H9 (cell line): Measurements from ENCODE around the gene ERAP2. TPM values are rescaled to one million over a fixed set of nuclear protein-coding genes. Genes with fewer than 3 reads are reported as not detected.

Experiments used
- DNase-seq: peaks from one replicate; pipeline ENCODE4 v3.0.0-alpha.2; 2017
- H2AFZ ChIP-seq: one replicate; pipeline ENCODE4 v1.6.1; 2013; ENCODE audit warnings: mild to moderate bottlenecking, low read length, control low read depth, moderate library complexity
- H2AK5ac ChIP-seq: 2 replicates; pipeline ENCODE4 v1.6.1; 2013; ENCODE audit warnings: low read length, control low read depth, mixed read lengths; ENCODE audit not compliant: insufficient read length
- H2BK120ac ChIP-seq: one replicate; pipeline ENCODE4 v1.6.1; 2013; ENCODE audit warnings: low read depth, mild to moderate bottlenecking, low read length, control low read depth, inconsistent platforms; ENCODE audit not compliant: poor library complexity, severe bottlenecking
- H2BK12ac ChIP-seq: 2 replicates; pipeline ENCODE4 v1.6.1; 2013; ENCODE audit warnings: low read length, control low read depth, mixed read lengths, low read depth; ENCODE audit not compliant: insufficient read length
- H2BK15ac ChIP-seq: 2 replicates; pipeline ENCODE4 v1.6.1; 2013; ENCODE audit warnings: low read depth, low read length, control low read depth
- H2BK20ac ChIP-seq: one replicate; pipeline ENCODE4 v1.6.1; 2013; ENCODE audit warnings: low read depth, mild to moderate bottlenecking, low read length, control low read depth, inconsistent platforms; ENCODE audit not compliant: poor library complexity, severe bottlenecking
- H2BK5ac ChIP-seq: 2 replicates; pipeline ENCODE4 v1.6.1; 2013; ENCODE audit warnings: low read length, control low read depth, mixed read lengths; ENCODE audit not compliant: insufficient read length
- H3K14ac ChIP-seq: 2 replicates; pipeline ENCODE4 v1.6.1; 2013; ENCODE audit warnings: low read length, control low read depth; ENCODE audit not compliant: insufficient read depth
- H3K18ac ChIP-seq: 2 replicates; pipeline ENCODE4 v1.6.1; 2013; ENCODE audit warnings: low read depth, mild to moderate bottlenecking, mixed read lengths, low read length, control low read depth; ENCODE audit not compliant: insufficient read length
- H3K23ac ChIP-seq: 2 replicates; pipeline ENCODE4 v1.6.1; 2013; ENCODE audit warnings: low read length, control low read depth, mixed read lengths, low read depth; ENCODE audit not compliant: insufficient read length
- H3K23me2 ChIP-seq: 2 replicates; pipeline ENCODE4 v1.6.1; 2013; ENCODE audit warnings: low read depth, mild to moderate bottlenecking, mixed read lengths, low read length, control low read depth; ENCODE audit not compliant: insufficient read length, poor library complexity, severe bottlenecking
- H3K27ac ChIP-seq: 2 replicates; pipeline ENCODE4 v1.5.1; 2013; ENCODE audit warnings: low read length, control low read depth, mixed read lengths, low read depth; ENCODE audit not compliant: insufficient read length
- H3K27me3 ChIP-seq: 2 replicates; pipeline ENCODE4 v1.6.1; 2013; ENCODE audit warnings: low read length, control low read depth, inconsistent platforms; ENCODE audit not compliant: insufficient read depth
- H3K4ac ChIP-seq: 2 replicates; pipeline ENCODE4 v1.6.1; 2013; ENCODE audit warnings: low read depth, mild to moderate bottlenecking, control low read depth, inconsistent platforms, low read length, moderate library complexity
- H3K4me1 ChIP-seq: 2 replicates; pipeline ENCODE4 v1.6.1; 2013; ENCODE audit warnings: low read length, control low read depth, inconsistent platforms; ENCODE audit not compliant: insufficient read depth
- H3K4me2 ChIP-seq: 2 replicates; pipeline ENCODE4 v1.6.1; 2013; ENCODE audit warnings: low read length, control low read depth, mixed read lengths; ENCODE audit not compliant: insufficient read length, insufficient read depth
- H3K56ac ChIP-seq: 2 replicates; pipeline ENCODE4 v1.6.1; 2013; ENCODE audit warnings: low read depth, mild to moderate bottlenecking, mixed read lengths, low read length, control low read depth; ENCODE audit not compliant: insufficient read length
- H3K79me1 ChIP-seq: 2 replicates; pipeline ENCODE4 v1.6.1; 2013; ENCODE audit warnings: low read depth, mild to moderate bottlenecking, moderate library complexity, low read length, control low read depth, inconsistent platforms; ENCODE audit not compliant: insufficient read depth, poor library complexity, severe bottlenecking
- H3K79me2 ChIP-seq: 2 replicates; pipeline ENCODE4 v1.6.1; 2013; ENCODE audit warnings: low read length, control low read depth, inconsistent platforms; ENCODE audit not compliant: insufficient read depth
- H3K9ac ChIP-seq: 2 replicates; pipeline ENCODE4 v1.6.1; 2013; ENCODE audit warnings: low read length, control low read depth, mixed read lengths; ENCODE audit not compliant: insufficient read length; ENCODE audit errors: extremely low read depth
- H3K9me3 ChIP-seq: one replicate; pipeline ENCODE4 v1.6.1; 2013; ENCODE audit warnings: low read depth, low read length, inconsistent platforms; ENCODE audit not compliant: control insufficient read depth
- H3T11ph ChIP-seq: one replicate; pipeline ENCODE4 v1.6.1; 2013; ENCODE audit warnings: mild to moderate bottlenecking, low read length, control low read depth, inconsistent platforms
- H4K20me1 ChIP-seq: one replicate; pipeline ENCODE4 v1.6.1; 2013; ENCODE audit not compliant: control insufficient read depth, insufficient read length, insufficient read depth
- H4K5ac ChIP-seq: 2 replicates; pipeline ENCODE4 v1.6.1; 2013; ENCODE audit warnings: low read depth, mild to moderate bottlenecking, mixed read lengths, low read length, control low read depth; ENCODE audit not compliant: insufficient read length
- H4K8ac ChIP-seq: replicated peaks from 2 replicates; pipeline ENCODE4 v1.6.1; 2013; ENCODE audit warnings: low read length, control low read depth, mixed read lengths, low read depth; ENCODE audit not compliant: insufficient read length
- H4K91ac ChIP-seq: 2 replicates; pipeline ENCODE4 v1.6.1; 2013; ENCODE audit warnings: low read depth, mild to moderate bottlenecking, moderate library complexity, mixed read lengths, low read length, control low read depth; ENCODE audit not compliant: insufficient read length
- H3K27ac Mint-ChIP-seq, 3 experiments: 2 replicates in 2 of 3; 3 replicates in 1 of 3; pipeline ENCODE4 v1.8.0; 2020 to 2021; ENCODE audit warnings: mixed read lengths in 3 of 3, mild to moderate bottlenecking in 1 of 3, moderate library complexity in 1 of 3
- H3K27me3 Mint-ChIP-seq: 2 replicates; pipeline ENCODE4 v1.8.0; 2021; ENCODE audit warnings: low read depth, mild to moderate bottlenecking, moderate library complexity, mixed read lengths
- H3K36me3 Mint-ChIP-seq, 3 experiments: 2 replicates in 2 of 3; 3 replicates in 1 of 3; pipeline ENCODE4 v1.8.0; 2020 to 2021; ENCODE audit warnings: low read depth in 3 of 3, mixed read lengths in 3 of 3; ENCODE audit not compliant: insufficient read depth in 1 of 3
- H3K4me1 Mint-ChIP-seq, 2 experiments: 2 replicates each; pipeline ENCODE4 v1.8.0; 2020; ENCODE audit warnings: mixed read lengths in 2 of 2
- H3K4me3 Mint-ChIP-seq, 2 experiments: 2 replicates in 1 of 2; 3 replicates in 1 of 2; pipeline ENCODE4 v1.8.0; 2020 to 2021; ENCODE audit warnings: mild to moderate bottlenecking in 2 of 2, mixed read lengths in 2 of 2, moderate library complexity in 1 of 2
- H3K9me3 Mint-ChIP-seq, 2 experiments: 2 replicates in 1 of 2; 3 replicates in 1 of 2; pipeline ENCODE4 v1.8.0; 2020; ENCODE audit warnings: mild to moderate bottlenecking in 2 of 2, mixed read lengths in 2 of 2, moderate library complexity in 1 of 2
- CTCF ChIP-seq: fragments of 200-600 bp; sonication (generic); conservative IDR thresholded peaks from 3 replicates; pipeline ENCODE4 v1.8.0; 2021; ENCODE audit warnings: antibody characterized with exemption, mild to moderate bottlenecking
- WGBS: extraction: QIAGEN DNeasy Blood & Tissue Kit; methylation state at CpG from one replicate; pipeline ENCODE4 v1.1.7; 2013; ENCODE audit warnings: missing lambda C conversion rate, low lambda C conversion rate, mixed read lengths; ENCODE audit not compliant: insufficient read length; ENCODE audit errors: extremely low coverage; 5-methylcytosine and 5-hydroxymethylcytosine counted together
- total RNA-seq: library from RNA; stranded (reverse); gene quantifications from 2 replicates; pipeline ENCODE4 v1.2.1, GENCODE V29; 2021

The ERAP2 gene
- total RNA-seq, 1 experiment from 2014 or later = 0.09 TPM

- no peak overlapping the region for H2BK15ac ChIP-seq
- H3K79me2 ChIP-seq = no peaks in the 10 kb centered on the region
- H3K4ac ChIP-seq = no peak overlapping the region
- H4K91ac ChIP-seq = no peak overlapping the region
- H2BK120ac ChIP-seq = no peak overlapping the region
- H3K14ac ChIP-seq = no peak overlapping the region
- H3T11ph ChIP-seq = no peak overlapping the region
- no peak for TF ChIP-seq CTCF
- H3K36me3 Mint-ChIP-seq = no peaks in the 10 kb centered on the region
- no peaks in the 10 kb centered on the region for H3K9me3 ChIP-seq
- no peak overlapping the region for H3K56ac ChIP-seq
- H3K9ac ChIP-seq = no peak overlapping the region
- no peak overlapping the region for H3K27ac ChIP-seq
- no peak overlapping the region for H2BK20ac ChIP-seq
- no peaks in the 10 kb centered on the region for H3K27me3 Mint-ChIP-seq
- H3K9me3 Mint-ChIP-seq = no peaks in the 10 kb centered on the region
- H3K27me3 ChIP-seq = no peaks in the 10 kb centered on the region
- no peak overlapping the region for H3K18ac ChIP-seq
- no peak overlapping the region for H3K4me2 ChIP-seq
- H3K4me1 Mint-ChIP-seq = no peaks in the 10 kb centered on the region
- no peak overlapping the region for H2BK5ac ChIP-seq
- no peaks in the 10 kb centered on the region for H3K23me2 ChIP-seq
- H4K5ac ChIP-seq = no peak overlapping the region
- H3K4me1 ChIP-seq = no peaks in the 10 kb centered on the region
- no peak overlapping the region for H4K8ac ChIP-seq
- H4K20me1 ChIP-seq = no peaks in the 10 kb centered on the region
- no peak overlapping the region for H3K23ac ChIP-seq
- H2BK12ac ChIP-seq = no peak overlapping the region
- no peak overlapping the region for H2AFZ ChIP-seq
- H3K4me3 Mint-ChIP-seq = no peak overlapping the region
- H2AK5ac ChIP-seq = no peak overlapping the region
- DNase-seq = no peak
- H3K79me1 ChIP-seq = no peaks in the 10 kb centered on the region
- WGBS = no CpG with 5 or more reads among the region's 3 CpGs
- no peak overlapping the region for H3K27ac Mint-ChIP-seq
These were observed 19.9 kb upstream of the ERAP2 start for GRCh38 chr5:96856371-96856770.
